HepG2 (cell line): ENCODE data around the gene GLO1. TPM values are rescaled to one million over a fixed set of nuclear protein-coding genes. Genes with fewer than 3 reads are reported as not detected.

Experiments used
- HCFC1 ChIP-seq: fragments of 150-350 bp; IDR thresholded peaks from 2 replicates; pipeline ENCODE4 v1.6.1; 2014; ENCODE audit warnings: low read depth, low read length
- RFX1 ChIP-seq: fragments of 450-650 bp; IDR thresholded peaks from 2 replicates; pipeline ENCODE4 v1.6.1; 2017
- RFXANK ChIP-seq: IDR thresholded peaks from 2 replicates; pipeline ENCODE4 v1.6.1; 2016
- TAF15 ChIP-seq: fragments of 200-400 bp; formaldehyde crosslinking; IDR thresholded peaks from one replicate; pipeline ENCODE4 v1.6.1; 2018; ENCODE audit warnings: mild to moderate bottlenecking, low read depth, low read length; ENCODE audit not compliant: poor library complexity, severe bottlenecking
- THAP11 ChIP-seq: IDR thresholded peaks from 2 replicates; pipeline ENCODE4 v1.6.1; 2016; ENCODE audit warnings: missing biosample characterization, missing genetic modification reagents
- ZBTB21 ChIP-seq: sonication (generic); formaldehyde crosslinking; IDR thresholded peaks from 2 replicates; pipeline ENCODE4 v1.4.0; 2020; ENCODE audit warnings: missing genetic modification reagents
- ZFP37 ChIP-seq: sonication (generic); formaldehyde crosslinking; IDR thresholded peaks from 2 replicates; pipeline ENCODE4 v1.4.0; 2020; ENCODE audit warnings: missing genetic modification reagents, borderline replicate concordance
- ZMAT3 ChIP-seq: sonication (generic); formaldehyde crosslinking; conservative IDR thresholded peaks from 2 replicates; pipeline ENCODE4 v1.7.0; 2021; ENCODE audit warnings: missing genetic modification reagents
- ZNF329 ChIP-seq: sonication (generic); formaldehyde crosslinking; IDR thresholded peaks from 2 replicates; pipeline ENCODE4 v1.9.0; 2021; ENCODE audit warnings: low read depth, mild to moderate bottlenecking, missing genetic modification reagents
- ZNF33B ChIP-seq: sonication (generic); formaldehyde crosslinking; IDR thresholded peaks from 2 replicates; pipeline ENCODE4 v1.5.1; 2020; ENCODE audit warnings: mild to moderate bottlenecking, missing genetic modification reagents
- ZNF383 ChIP-seq: sonication (generic); formaldehyde crosslinking; IDR thresholded peaks from 2 replicates; pipeline ENCODE4 v1.4.0; 2020; ENCODE audit warnings: missing genetic modification reagents, mild to moderate bottlenecking, borderline replicate concordance
- ZNF501 ChIP-seq: sonication (generic); formaldehyde crosslinking; IDR thresholded peaks from 2 replicates; pipeline ENCODE4 v1.5.1; 2020; ENCODE audit warnings: mild to moderate bottlenecking, moderate library complexity, missing genetic modification reagents
- ZNF530 ChIP-seq: sonication (generic); formaldehyde crosslinking; IDR thresholded peaks from 2 replicates; pipeline ENCODE4 v1.5.0; 2020; ENCODE audit warnings: low read depth, mild to moderate bottlenecking, missing genetic modification reagents
- ZNF563 ChIP-seq: sonication (generic); formaldehyde crosslinking; IDR thresholded peaks from 2 replicates; pipeline ENCODE4 v1.8.0; 2022; ENCODE audit warnings: mild to moderate bottlenecking, moderate library complexity, missing genetic modification reagents
- ZNF577 ChIP-seq: sonication (generic); formaldehyde crosslinking; IDR thresholded peaks from 2 replicates; pipeline ENCODE4 v1.4.0; 2020; ENCODE audit warnings: mild to moderate bottlenecking, low read depth, missing genetic modification reagents, borderline replicate concordance
- ZNF615 ChIP-seq: sonication (generic); formaldehyde crosslinking; IDR thresholded peaks from 2 replicates; pipeline ENCODE4 v1.5.0; 2020; ENCODE audit warnings: mild to moderate bottlenecking, missing genetic modification reagents, borderline replicate concordance
- ZNF775 ChIP-seq: sonication (generic); formaldehyde crosslinking; IDR thresholded peaks from 2 replicates; pipeline ENCODE4 v1.4.0; 2020; ENCODE audit warnings: missing genetic modification reagents, mild to moderate bottlenecking, moderate library complexity, borderline replicate concordance
- ZNF776 ChIP-seq: sonication (generic); formaldehyde crosslinking; IDR thresholded peaks from 2 replicates; pipeline ENCODE4 v1.4.0; 2020; ENCODE audit warnings: mild to moderate bottlenecking, missing genetic modification reagents
- polyA plus RNA-seq, 8 experiments: library from polyadenylated mRNA; depleted of rRNA in 3 of 8; stranded (reverse) in 7 of 8; unstranded in 1 of 8; fragments of >200 nt; fragmentation: Illumina TruSeq in 4 of 8; extraction: Trizol in 4 of 8; gene quantifications; 2 replicates each; pipeline versions ENCODE4 v1.2.1 to v1.2.3, GENCODE V29; 2011 to 2016; ENCODE audit warnings: low read depth in 4 of 8, missing spikeins in 1 of 8, mixed read lengths in 1 of 8; ENCODE audit not compliant: insufficient read depth in 1 of 8
- total RNA-seq, 5 experiments: library from RNA; depleted of rRNA; stranded (reverse); fragments of >200 nt; fragmentation: Illumina TruSeq; extraction: Trizol; gene quantifications; 2 replicates each; pipeline ENCODE4 v1.2.3, GENCODE V29; 2016; ENCODE audit warnings: low read depth in 1 of 5
- TF ChIP-seq, protein P1 (sequence below): sonication (generic); formaldehyde crosslinking; IDR thresholded peaks from 2 replicates; pipeline ENCODE4 v1.5.1; 2020; ENCODE audit warnings: missing genetic modification reagents, mild to moderate bottlenecking, borderline replicate concordance
- TF ChIP-seq, protein P2 (sequence below): sonication (generic); formaldehyde crosslinking; IDR thresholded peaks from 2 replicates; pipeline ENCODE4 v1.8.1; 2023; ENCODE audit warnings: mild to moderate bottlenecking, moderate library complexity, missing genetic modification reagents
- TF ChIP-seq, protein P3 (sequence below): sonication (generic); formaldehyde crosslinking; IDR thresholded peaks from 2 replicates; pipeline ENCODE4 v1.4.0; 2020; ENCODE audit warnings: low read depth, mild to moderate bottlenecking, missing genetic modification reagents
- TF ChIP-seq, protein P4 (sequence below): sonication (generic); formaldehyde crosslinking; conservative IDR thresholded peaks from 2 replicates; pipeline ENCODE4 v1.5.0; 2020; ENCODE audit warnings: missing genetic modification reagents

Gene GLO1
- total and polyA plus RNA-seq, 2 of the 13 experiments (the other 11 are each of a cell fraction or from before 2014, with no cell fraction given), result 77.1 to 177 TPM

DNA sequence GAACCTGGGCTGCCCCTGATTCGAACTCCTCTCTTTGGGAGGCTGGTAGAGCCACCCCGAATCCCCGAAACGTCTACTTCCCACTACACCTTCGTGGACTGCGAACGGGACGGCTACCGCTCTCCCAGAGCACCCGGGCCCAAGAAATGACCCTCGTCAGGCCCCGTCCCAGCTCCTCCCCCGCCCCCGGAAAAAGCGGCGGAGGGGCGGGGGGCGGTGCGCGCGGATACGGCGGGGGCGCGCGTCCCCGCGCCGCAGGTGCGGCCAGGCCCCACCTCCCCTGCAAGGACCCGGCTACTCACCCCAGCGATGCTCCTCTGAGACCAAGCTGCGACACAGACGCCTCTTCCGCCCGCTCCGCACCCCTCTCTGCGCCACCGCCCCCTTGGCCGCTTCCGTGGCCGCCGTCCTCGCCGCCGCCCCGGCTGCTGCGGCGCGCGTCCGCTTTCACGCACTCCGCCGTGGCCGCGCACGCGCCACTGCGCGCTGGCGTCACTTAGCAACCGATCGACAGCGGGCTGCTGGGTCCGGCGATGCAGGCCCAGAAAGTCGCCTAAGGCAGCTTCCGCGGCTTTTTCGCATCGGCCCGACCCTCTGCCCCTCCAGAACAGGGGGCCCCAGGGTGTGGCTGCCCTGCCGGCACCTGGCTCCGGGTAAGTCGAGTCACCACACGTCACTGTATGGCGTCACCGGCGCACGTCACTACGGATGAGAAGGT lies 63.3 kb downstream of the GLO1 start, which contains the start of gene BTBD9 (continued):
- TF ChIP-seq ZFP37 (no peak), ZNF615 (no peak), THAP11 (CRISPR knock-in tag) (peak; percentile 83), ZNF33B (CRISPR knock-in tag) (peak; percentile 21; the same call in 1 of the 2 replicates), RFX1 (peak; percentile 75; the same call in 1 of the 2 replicates), ZNF776 (CRISPR knock-in tag) (peak; percentile 59; the same call in 1 of the 2 replicates), ZBTB21 (CRISPR knock-in tag) (peak; percentile 97), ZNF563 (CRISPR knock-in tag) (peak; percentile 82), ZMAT3 (no peak; the same call in 1 of the 2 replicates), ZNF329 (peak; percentile 70; the same call in 1 of the 2 replicates), ZNF530 (CRISPR knock-in tag) (no peak), TAF15 (no peak), ZNF501 (CRISPR knock-in tag) (0 out of 2 replicates have a peak, but pooled peaks have one; percentile 60), HCFC1 (0 out of 2 replicates have a peak, but pooled peaks have one; percentile 4), RFXANK (CRISPR knock-in tag) (no peak), ZNF775 (CRISPR knock-in tag) (no peak), ZNF383 (peak; percentile 10; the same call in 1 of the 2 replicates), ZNF577 (CRISPR knock-in tag) (no peak)
- TF ChIP-seq, protein P1, sequence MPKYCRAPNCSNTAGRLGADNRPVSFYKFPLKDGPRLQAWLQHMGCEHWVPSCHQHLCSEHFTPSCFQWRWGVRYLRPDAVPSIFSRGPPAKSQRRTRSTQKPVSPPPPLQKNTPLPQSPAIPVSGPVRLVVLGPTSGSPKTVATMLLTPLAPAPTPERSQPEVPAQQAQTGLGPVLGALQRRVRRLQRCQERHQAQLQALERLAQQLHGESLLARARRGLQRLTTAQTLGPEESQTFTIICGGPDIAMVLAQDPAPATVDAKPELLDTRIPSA, result 0 out of 2 replicates have a peak, but pooled peaks have one; percentile 68
- TF ChIP-seq, protein P2, sequence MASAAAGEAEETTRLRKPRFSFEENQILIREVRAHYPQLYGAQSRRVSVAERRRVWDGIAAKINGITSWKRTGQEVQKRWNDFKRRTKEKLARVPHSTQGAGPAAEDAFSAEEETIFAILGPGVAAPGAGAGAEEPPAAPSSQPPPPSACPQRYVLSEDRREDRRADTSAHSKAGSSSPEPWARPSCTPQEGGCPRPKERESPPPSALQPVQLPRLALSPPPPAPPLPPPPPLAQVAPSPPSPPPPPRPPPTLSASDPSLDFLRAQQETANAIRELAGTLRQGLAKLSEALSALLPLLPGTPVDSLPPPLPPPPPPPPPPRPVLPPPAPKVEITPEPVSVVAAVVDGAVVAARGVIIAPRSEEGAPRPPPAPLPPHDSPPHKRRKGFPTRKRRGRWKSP (CRISPR knock-in tag), result peak; percentile 66; the same call in 1 of the 2 replicates
- TF ChIP-seq, protein P3, sequence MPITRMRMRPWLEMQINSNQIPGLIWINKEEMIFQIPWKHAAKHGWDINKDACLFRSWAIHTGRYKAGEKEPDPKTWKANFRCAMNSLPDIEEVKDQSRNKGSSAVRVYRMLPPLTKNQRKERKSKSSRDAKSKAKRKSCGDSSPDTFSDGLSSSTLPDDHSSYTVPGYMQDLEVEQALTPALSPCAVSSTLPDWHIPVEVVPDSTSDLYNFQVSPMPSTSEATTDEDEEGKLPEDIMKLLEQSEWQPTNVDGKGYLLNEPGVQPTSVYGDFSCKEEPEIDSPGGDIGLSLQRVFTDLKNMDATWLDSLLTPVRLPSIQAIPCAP (CRISPR knock-in tag), result no peak
- TF ChIP-seq, protein P4, sequence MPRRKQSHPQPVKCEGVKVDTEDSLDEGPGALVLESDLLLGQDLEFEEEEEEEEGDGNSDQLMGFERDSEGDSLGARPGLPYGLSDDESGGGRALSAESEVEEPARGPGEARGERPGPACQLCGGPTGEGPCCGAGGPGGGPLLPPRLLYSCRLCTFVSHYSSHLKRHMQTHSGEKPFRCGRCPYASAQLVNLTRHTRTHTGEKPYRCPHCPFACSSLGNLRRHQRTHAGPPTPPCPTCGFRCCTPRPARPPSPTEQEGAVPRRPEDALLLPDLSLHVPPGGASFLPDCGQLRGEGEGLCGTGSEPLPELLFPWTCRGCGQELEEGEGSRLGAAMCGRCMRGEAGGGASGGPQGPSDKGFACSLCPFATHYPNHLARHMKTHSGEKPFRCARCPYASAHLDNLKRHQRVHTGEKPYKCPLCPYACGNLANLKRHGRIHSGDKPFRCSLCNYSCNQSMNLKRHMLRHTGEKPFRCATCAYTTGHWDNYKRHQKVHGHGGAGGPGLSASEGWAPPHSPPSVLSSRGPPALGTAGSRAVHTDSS, result no peak; the same call in 1 of the 2 replicates
